NT2/D1 (cell line): Measurements from ENCODE around the gene ARID2.

Source experiments
- DNase-seq: peaks from one replicate; pipeline ENCODE4 v3.0.0-alpha.2; 2011; ENCODE audit warnings: low read depth, low spot score
- H3K27me3 ChIP-seq: 2 replicates; pipeline ENCODE4 v1.6.0; 2011; ENCODE audit warnings: mild to moderate bottlenecking; ENCODE audit not compliant: insufficient read length, insufficient read depth
- H3K36me3 ChIP-seq: 2 replicates; pipeline ENCODE4 v1.6.1; 2011; ENCODE audit warnings: mild to moderate bottlenecking, low read length, mixed read lengths; ENCODE audit not compliant: insufficient read depth, insufficient read length
- H3K4me1 ChIP-seq: 2 replicates; pipeline ENCODE4 v1.5.1; 2011; ENCODE audit not compliant: insufficient read depth, insufficient read length
- H3K4me3 ChIP-seq: 2 replicates; pipeline ENCODE4 v1.5.1; 2011; ENCODE audit warnings: low read depth; ENCODE audit not compliant: insufficient read length
- H3K9ac ChIP-seq: 2 replicates; pipeline ENCODE4 v1.6.0; 2011; ENCODE audit warnings: low read depth; ENCODE audit not compliant: insufficient read length
- H3K9me3 ChIP-seq: 2 replicates; pipeline ENCODE4 v1.5.1; 2011; ENCODE audit warnings: mild to moderate bottlenecking, low read length; ENCODE audit not compliant: insufficient read depth
- SUZ12 ChIP-seq: IDR thresholded peaks from 2 replicates; pipeline ENCODE4 v1.6.1; 2011; ENCODE audit not compliant: insufficient read length, insufficient read depth; ENCODE audit errors: extremely low read depth
- YY1 ChIP-seq: IDR thresholded peaks from 2 replicates; pipeline ENCODE4 v1.6.1; 2011; ENCODE audit not compliant: insufficient read length, insufficient read depth
- ZNF274 ChIP-seq: IDR thresholded peaks from 2 replicates; pipeline ENCODE4 v1.6.1; 2011; ENCODE audit warnings: mild to moderate bottlenecking, low read depth, low read length

Gene ARID2

GRCh38 chr12:45779936-45780335, 50.4 kb downstream of the ARID2 start:
- Histone ChIP-seq H3K9me3 (no peaks in the 10 kb centered on the region), H3K36me3 (no peaks in the 10 kb centered on the region), H3K4me1 (no peaks in the 10 kb centered on the region), H3K9ac (no peak overlapping the region), H3K4me3 (no peak overlapping the region), H3K27me3 (no peaks in the 10 kb centered on the region)
- DNase-seq, result no peak
- no peak for TF ChIP-seq YY1
- TF ChIP-seq SUZ12, result no peak
- TF ChIP-seq ZNF274, result no peak

GRCh38 chr12:45781080-45781479, 51.6 kb downstream of the ARID2 start:
- Histone ChIP-seq H3K9me3 (no peaks in the 10 kb centered on the region), H3K9ac (no peak overlapping the region), H3K4me3 (no peak overlapping the region), H3K4me1 (no peaks in the 10 kb centered on the region), H3K36me3 (no peaks in the 10 kb centered on the region), H3K27me3 (no peaks in the 10 kb centered on the region)
- DNase-seq, result no peak
- TF ChIP-seq SUZ12 (no peak), ZNF274 (no peak), YY1 (no peak)

DNA sequence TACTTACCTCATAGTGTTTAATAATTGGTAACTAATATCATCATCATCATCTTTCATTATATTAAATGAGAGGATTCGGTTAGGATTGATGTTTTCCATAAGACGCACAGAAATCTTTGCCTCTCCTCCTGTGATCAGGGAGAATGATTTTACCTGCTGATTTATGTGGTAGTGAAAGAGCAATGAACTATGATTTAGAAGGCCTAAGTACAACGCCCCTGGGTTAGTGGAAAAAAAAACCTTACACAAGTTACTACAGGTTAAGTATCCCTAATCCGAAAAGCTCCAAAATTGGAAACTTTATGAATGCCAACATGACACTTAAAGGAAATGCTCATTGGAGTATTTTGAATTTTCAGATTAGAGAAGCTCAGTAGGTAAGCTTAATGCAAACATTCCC, 55.8 kb downstream of the ARID2 start:
- H3K4me3 ChIP-seq, result no peak overlapping the region
- H3K9ac ChIP-seq, result no peak overlapping the region
- H3K27me3 ChIP-seq, result no peaks in the 10 kb centered on the region
- H3K4me1 ChIP-seq, result no peaks in the 10 kb centered on the region
- no peak for DNase-seq
- no peaks in the 10 kb centered on the region for H3K36me3 ChIP-seq
- TF ChIP-seq YY1, result no peak
- H3K9me3 ChIP-seq, result no peaks in the 10 kb centered on the region

DNA sequence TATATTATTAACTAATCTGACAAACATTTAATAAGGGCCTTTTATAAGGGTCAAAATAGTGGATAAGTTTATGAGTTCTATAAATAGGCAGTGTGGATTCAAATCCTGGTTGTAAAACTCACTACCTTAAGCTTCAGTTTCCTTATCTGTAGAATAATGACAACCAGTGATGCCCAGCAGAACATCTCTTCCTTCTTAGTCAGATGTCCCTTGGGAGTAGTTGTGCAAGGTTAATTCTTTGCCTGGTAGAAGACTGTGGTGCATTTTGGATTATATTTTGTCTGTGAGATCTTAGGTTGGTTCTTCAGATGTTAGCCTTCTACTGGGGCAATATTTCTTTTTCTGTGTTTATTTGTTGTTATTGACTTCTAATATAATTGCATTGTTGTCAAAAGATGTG, 59.5 kb downstream of the ARID2 start:
- no peak overlapping the region for H3K9ac ChIP-seq
- H3K4me1 ChIP-seq, result no peaks in the 10 kb centered on the region
- H3K27me3 ChIP-seq, result no peaks in the 10 kb centered on the region
- DNase-seq, result no peak
- H3K9me3 ChIP-seq, result no peaks in the 10 kb centered on the region
- H3K4me3 ChIP-seq, result no peak overlapping the region
- H3K36me3 ChIP-seq, result no peaks in the 10 kb centered on the region
- TF ChIP-seq YY1, result no peak
- TF ChIP-seq ZNF274, result no peak
- no peak for TF ChIP-seq SUZ12

- no peak for DNase-seq
- Histone ChIP-seq H3K36me3 (no peaks in the 10 kb centered on the region), H3K9me3 (no peaks in the 10 kb centered on the region), H3K4me1 (no peaks in the 10 kb centered on the region), H3K4me3 (no peak overlapping the region), H3K27me3 (no peaks in the 10 kb centered on the region), H3K9ac (no peak overlapping the region)
- TF ChIP-seq YY1 (no peak), SUZ12 (no peak)
Observed at GRCh38 chr12:45794422-45794821, 64.9 kb downstream of the ARID2 start.

DNA sequence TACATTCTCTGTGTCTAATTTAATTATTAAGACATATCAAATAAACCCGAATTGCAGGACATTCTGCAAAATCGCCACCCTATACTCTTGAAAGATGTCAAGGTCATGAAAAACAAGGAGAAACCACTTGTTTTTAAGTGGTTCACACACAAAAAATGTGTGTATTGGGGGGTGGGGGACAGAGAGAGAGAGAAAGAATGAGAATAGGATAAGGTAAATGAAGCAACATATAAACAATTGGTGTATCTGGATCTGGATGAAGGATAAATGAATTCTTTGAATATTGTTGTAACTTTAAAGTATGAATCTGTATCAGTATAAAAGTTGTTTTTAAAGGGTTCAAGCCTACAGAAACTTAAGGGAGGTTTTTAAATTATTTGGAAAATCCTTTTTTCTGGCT, 72.1 kb downstream of the ARID2 start:
- no peak for DNase-seq

DNA sequence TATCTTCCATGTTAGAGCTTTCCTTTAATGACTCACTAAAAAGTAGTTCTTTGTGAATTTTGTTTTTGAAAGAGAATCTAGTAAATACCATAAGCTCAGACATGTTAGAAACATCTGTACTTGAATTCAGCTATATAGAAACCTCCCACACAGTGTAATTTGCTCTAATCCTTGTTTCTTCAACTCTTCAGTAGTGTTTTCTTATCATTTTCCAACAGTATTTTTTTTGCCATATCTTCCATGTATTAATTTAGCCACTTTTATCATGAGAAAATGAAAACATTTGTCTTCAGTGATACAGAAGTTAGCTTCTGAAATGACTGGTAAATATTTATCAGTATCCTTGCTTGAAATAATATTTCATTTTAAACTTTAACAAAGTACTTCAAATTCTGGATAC, 73.6 kb downstream of the ARID2 start:
- no peak for DNase-seq
- H3K27me3 ChIP-seq, result no peaks in the 10 kb centered on the region
- no peak overlapping the region for H3K9ac ChIP-seq
- no peaks in the 10 kb centered on the region for H3K36me3 ChIP-seq
- no peak overlapping the region for H3K4me3 ChIP-seq
- TF ChIP-seq SUZ12 (no peak), YY1 (no peak), ZNF274 (no peak)
- no peaks in the 10 kb centered on the region for H3K9me3 ChIP-seq
- no peaks in the 10 kb centered on the region for H3K4me1 ChIP-seq

More for the DNA sequence above, 72.1 kb downstream of the ARID2 start:
- Histone ChIP-seq H3K4me1 (no peaks in the 10 kb centered on the region), H3K9ac (no peak overlapping the region), H3K36me3 (no peaks in the 10 kb centered on the region), H3K9me3 (no peaks in the 10 kb centered on the region), H3K4me3 (no peak overlapping the region), H3K27me3 (no peaks in the 10 kb centered on the region)
- no peak for TF ChIP-seq SUZ12

- no peak overlapping the region for H3K4me3 ChIP-seq
- no peak overlapping the region for H3K9ac ChIP-seq
- TF ChIP-seq YY1 (no peak), ZNF274 (no peak), SUZ12 (no peak)
- H3K36me3 ChIP-seq, result peaks cover 25% of the 10 kb centered on the region
- no peaks in the 10 kb centered on the region for H3K4me1 ChIP-seq
- DNase-seq, result no peak
- no peaks in the 10 kb centered on the region for H3K27me3 ChIP-seq
- no peaks in the 10 kb centered on the region for H3K9me3 ChIP-seq
Observed at GRCh38 chr12:45816652-45817051, 87.1 kb downstream of the ARID2 start.
